H1 (cell line): ENCODE data around the gene CCDC51. TPM values are rescaled to one million over a fixed set of nuclear protein-coding genes. Genes with fewer than 3 reads are reported as not detected.

Experiments
- CTCF ChIA-PET: fragments of 300-600 bp; sonication (Branson Sonifier 250); formaldehyde crosslinking; loops from one replicate; lab custom pipeline; 2021; ENCODE audit not compliant: partially characterized antibody; lab: Charles Lee
- POLR2A ChIA-PET: fragments of 300-600 bp; sonication (Branson Sonifier 250); formaldehyde crosslinking; loops from one replicate; lab custom pipeline; 2021; ENCODE audit warnings: inconsistent platforms; ENCODE audit not compliant: partially characterized antibody; lab: Charles Lee
- DNase-seq, 2 experiments: peaks; one replicate each; pipeline versions ENCODE4 v3.0.0 to v3.0.0-alpha.2; 2010 to 2022; ENCODE audit warnings: low spot score in 2 of 2, low read depth in 1 of 2, mixed read lengths in 1 of 2
- FAIRE-seq: peaks from 2 replicates; lab custom pipeline; 2011; peaks lifted over from hg19 to GRCh38; lab: Jason Lieb, UNC
- H2AFZ ChIP-seq: 2 replicates; pipeline ENCODE4 v1.8.1; 2012; ENCODE audit warnings: low read length, inconsistent platforms
- H2AK5ac ChIP-seq: 2 replicates; pipeline ENCODE4 v1.6.1; 2013; ENCODE audit warnings: low read depth, low read length
- H2BK120ac ChIP-seq: replicated peaks from 2 replicates; pipeline ENCODE3; 2013; ENCODE audit warnings: low read depth, low read length, inconsistent platforms
- H2BK12ac ChIP-seq: 2 replicates; pipeline ENCODE4 v1.6.1; 2013; ENCODE audit warnings: low read depth, low read length
- H2BK15ac ChIP-seq: 2 replicates; pipeline ENCODE4 v1.6.1; 2013; ENCODE audit warnings: low read length
- H2BK20ac ChIP-seq: 2 replicates; pipeline ENCODE4 v1.6.1; 2013; ENCODE audit warnings: low read length
- H2BK5ac ChIP-seq: 2 replicates; pipeline ENCODE4 v1.6.1; 2013; ENCODE audit warnings: low read depth, low read length
- H3K14ac ChIP-seq: 2 replicates; pipeline ENCODE4 v1.6.1; 2013; ENCODE audit warnings: inconsistent platforms; ENCODE audit not compliant: insufficient read length
- H3K18ac ChIP-seq: 2 replicates; pipeline ENCODE4 v1.6.1; 2013; ENCODE audit warnings: low read length; ENCODE audit errors: extremely low read depth
- H3K23ac ChIP-seq: 2 replicates; pipeline ENCODE4 v1.6.1; 2013; ENCODE audit warnings: inconsistent platforms; ENCODE audit not compliant: insufficient read length
- H3K23me2 ChIP-seq: 2 replicates; pipeline ENCODE4 v1.6.1; 2013; ENCODE audit warnings: low read depth, low read length
- H3K27ac ChIP-seq: 2 replicates; pipeline ENCODE4 v1.6.1; 2011; ENCODE audit warnings: low read depth, low read length, inconsistent platforms
- H3K27me3 ChIP-seq, 4 experiments: replicated peaks in 1 of 4; 1 replicate in 1 of 4; 2 replicates in 3 of 4; pipeline versions ENCODE4 v1.6.1 to v1.8.1; 2011 to 2013; ENCODE audit warnings: low read length in 3 of 4, mild to moderate bottlenecking in 3 of 4, inconsistent platforms in 2 of 4, mixed read lengths in 2 of 4, moderate library complexity in 1 of 4; ENCODE audit not compliant: control insufficient read depth in 3 of 4, insufficient read depth in 3 of 4; ENCODE audit errors: extremely low read depth in 1 of 4
- H3K36me3 ChIP-seq, 4 experiments: 2 replicates each; pipeline versions ENCODE4 v1.6.1 to v1.8.1; 2011 to 2013; ENCODE audit warnings: mild to moderate bottlenecking in 4 of 4, low read length in 3 of 4, moderate library complexity in 2 of 4, control low read depth in 1 of 4, inconsistent platforms in 1 of 4; ENCODE audit not compliant: insufficient read depth in 4 of 4, control insufficient read depth in 2 of 4
- H3K4ac ChIP-seq: replicated peaks from 2 replicates; pipeline ENCODE3; 2013; ENCODE audit warnings: low read length, low read depth, mixed read lengths, inconsistent platforms; ENCODE audit not compliant: insufficient read length
- H3K4me1 ChIP-seq, 4 experiments: replicated peaks in 1 of 4; 1 replicate in 1 of 4; 2 replicates in 3 of 4; pipeline versions ENCODE4 v1.6.1 to v1.8.1; 2011 to 2013; ENCODE audit warnings: low read length in 3 of 4, inconsistent platforms in 2 of 4, mixed read lengths in 1 of 4; ENCODE audit not compliant: insufficient read depth in 4 of 4, control insufficient read depth in 3 of 4
- H3K4me2 ChIP-seq, 2 experiments: 2 replicates each; pipeline versions ENCODE4 v1.6.1 to v1.8.1; 2011 to 2013; ENCODE audit warnings: low read depth in 2 of 2, low read length in 2 of 2, control low read depth in 1 of 2, inconsistent platforms in 1 of 2, mild to moderate bottlenecking in 1 of 2; ENCODE audit not compliant: insufficient read depth in 1 of 2
- H3K4me3 ChIP-seq, 4 experiments: fragments of 200-600, 300-600 bp in 1 of 4; sonication (generic), shearing (Covaris generic), sonication (Bioruptor Twin) in 1 of 4; 2 replicates each; pipeline versions ENCODE4 v1.5.1 to v1.8.1; 2011 to 2016; ENCODE audit warnings: low read length in 4 of 4, low read depth in 3 of 4, control low read depth in 2 of 4, inconsistent platforms in 2 of 4, mild to moderate bottlenecking in 2 of 4, mixed read lengths in 1 of 4, moderate library complexity in 1 of 4; ENCODE audit not compliant: insufficient read depth in 2 of 4; ENCODE audit errors: extremely low read depth in 1 of 4
- H3K56ac ChIP-seq: replicated peaks from 2 replicates; pipeline ENCODE3; 2013; ENCODE audit warnings: low read depth, mild to moderate bottlenecking, mixed read lengths, low read length, inconsistent platforms; ENCODE audit not compliant: insufficient read length
- H3K79me1 ChIP-seq: 2 replicates; pipeline ENCODE4 v1.6.1; 2013; ENCODE audit warnings: low read depth, low read length, control low read depth
- H3K79me2 ChIP-seq, 2 experiments: 2 replicates each; pipeline versions ENCODE4 v1.6.1 to v1.8.1; 2012 to 2013; ENCODE audit warnings: low read length in 2 of 2, mild to moderate bottlenecking in 2 of 2, inconsistent platforms in 1 of 2; ENCODE audit not compliant: insufficient read depth in 2 of 2, control insufficient read depth in 1 of 2
- H3K9ac ChIP-seq, 4 experiments: replicated peaks in 1 of 4; 1 replicate in 1 of 4; 2 replicates in 3 of 4; pipeline versions ENCODE4 v1.6.1 to v1.8.1; 2011 to 2013; ENCODE audit warnings: low read depth in 3 of 4, low read length in 3 of 4, control low read depth in 2 of 4, mild to moderate bottlenecking in 2 of 4, moderate library complexity in 2 of 4, inconsistent platforms in 1 of 4; ENCODE audit errors: extremely low read depth in 1 of 4
- H3K9me3 ChIP-seq, 2 experiments: 2 replicates each; pipeline versions ENCODE4 v1.6.1 to v1.8.1; 2012 to 2013; ENCODE audit warnings: mild to moderate bottlenecking in 2 of 2, moderate library complexity in 2 of 2, control low read depth in 1 of 2, inconsistent platforms in 1 of 2, low read depth in 1 of 2, low read length in 1 of 2, mixed read lengths in 1 of 2; ENCODE audit not compliant: insufficient read depth in 2 of 2
- H4K20me1 ChIP-seq, 2 experiments: replicated peaks in 1 of 2; 2 replicates each; pipeline versions ENCODE3 to v1.8.1; 2011 to 2013; ENCODE audit warnings: inconsistent platforms in 2 of 2, low read length in 2 of 2, mild to moderate bottlenecking in 1 of 2; ENCODE audit not compliant: insufficient read depth in 2 of 2, control insufficient read depth in 1 of 2
- H4K5ac ChIP-seq: 2 replicates; pipeline ENCODE4 v1.6.1; 2013; ENCODE audit warnings: low read length, low read depth, mixed read lengths, inconsistent platforms; ENCODE audit not compliant: insufficient read length
- H4K8ac ChIP-seq: 2 replicates; pipeline ENCODE4 v1.8.0; 2013; ENCODE audit warnings: mild to moderate bottlenecking, moderate library complexity, low read length, inconsistent platforms; ENCODE audit not compliant: insufficient read depth; ENCODE audit errors: extremely low read depth
- H4K91ac ChIP-seq: replicated peaks from 2 replicates; pipeline ENCODE3; 2013; ENCODE audit warnings: low read length, mixed read lengths, inconsistent platforms; ENCODE audit not compliant: insufficient read length
- CBX5 ChIP-seq: fragments of 300-800, 300-1000 bp; sonication (generic); IDR thresholded peaks from 2 replicates; pipeline ENCODE4 v1.7.1; 2016; ENCODE audit warnings: antibody characterized with exemption, low read length, low read depth
- CEBPB ChIP-seq: IDR thresholded peaks from 2 replicates; pipeline ENCODE4 v1.6.1; 2012; ENCODE audit warnings: low read depth, low read length
- CHD2 ChIP-seq: IDR thresholded peaks from 2 replicates; pipeline ENCODE4 v1.6.1; 2012; ENCODE audit warnings: low read length, improper control_type of control experiment
- FOSL1 ChIP-seq: IDR thresholded peaks from 2 replicates; pipeline ENCODE4 v1.6.1; 2011; ENCODE audit warnings: mild to moderate bottlenecking, low read depth, low read length, moderate library complexity; ENCODE audit not compliant: insufficient read depth
- GTF2F1 ChIP-seq: IDR thresholded peaks from 2 replicates; pipeline ENCODE4 v1.6.1; 2012; ENCODE audit warnings: low read depth, low read length, improper control_type of control experiment, borderline replicate concordance
- HDAC6 ChIP-seq: IDR thresholded peaks from one replicate; pipeline ENCODE4 v1.7.1; 2012; ENCODE audit warnings: low read depth, mild to moderate bottlenecking, inconsistent platforms, low read length, moderate library complexity
- NANOG ChIP-seq: IDR thresholded peaks from 2 replicates; pipeline ENCODE4 v1.6.1; 2011; ENCODE audit warnings: low read length, low read depth, mild to moderate bottlenecking, inconsistent platforms; ENCODE audit not compliant: insufficient read depth, poor library complexity, severe bottlenecking
- RAD21 ChIP-seq, 2 experiments: IDR thresholded peaks in 1 of 2; conservative IDR thresholded peaks in 1 of 2; 2 replicates each; pipeline ENCODE4 v1.6.1; 2011; ENCODE audit warnings: low read depth in 2 of 2, low read length in 2 of 2, improper control_type of control experiment in 1 of 2, inconsistent platforms in 1 of 2, mild to moderate bottlenecking in 1 of 2, moderate library complexity in 1 of 2
- RBBP5 ChIP-seq: IDR thresholded peaks from 2 replicates; pipeline ENCODE4 v1.7.1; 2012; ENCODE audit warnings: low read depth, mild to moderate bottlenecking, inconsistent platforms, low read length, moderate library complexity, borderline replicate concordance
- RFX5 ChIP-seq: IDR thresholded peaks from 2 replicates; pipeline ENCODE4 v1.6.1; 2011; ENCODE audit warnings: low read depth, low read length, improper control_type of control experiment, borderline replicate concordance
- RNF2 ChIP-seq: fragments of 200-900, 300-1000 bp; sonication (generic); IDR thresholded peaks from 2 replicates; pipeline ENCODE4 v1.7.1; 2016; ENCODE audit warnings: borderline replicate concordance, low read depth, mild to moderate bottlenecking, antibody characterized with exemption, low read length; ENCODE audit not compliant: poor library complexity, severe bottlenecking; ENCODE audit errors: missing control alignments
- YY1 ChIP-seq: IDR thresholded peaks from 2 replicates; pipeline ENCODE4 v1.6.1; 2011; ENCODE audit warnings: low read depth, mild to moderate bottlenecking, low read length
- WGBS, 2 experiments: shearing (Covaris generic) in 1 of 2; methylation state at CpG; one replicate each; pipeline versions ENCODE4 v1.1.6 to v1.1.7; 2013 to 2015; ENCODE audit warnings: low lambda C conversion rate in 2 of 2, mixed read lengths in 2 of 2, inconsistent platforms in 1 of 2, low coverage in 1 of 2, missing lambda C conversion rate in 1 of 2; ENCODE audit not compliant: insufficient replicate concordance in 2 of 2, insufficient coverage in 1 of 2, insufficient read length in 1 of 2; ENCODE audit errors: extremely low coverage in 1 of 2, missing lambda C conversion rate in 1 of 2; 5-methylcytosine and 5-hydroxymethylcytosine counted together
- polyA plus RNA-seq, 7 experiments: library from polyadenylated mRNA; depleted of rRNA in 3 of 7; stranded (reverse) in 5 of 7; unstranded in 2 of 7; fragments of >200 nt in 5 of 7; fragments of 200-250 nt in 2 of 7; gene quantifications; 1 replicate in 5 of 7; 2 replicates in 1 of 7; 4 replicates in 1 of 7; pipeline versions ENCODE4 v1.2.1 to v1.2.3, GENCODE V29; 2011 to 2013; ENCODE audit warnings: missing spikeins in 2 of 7, mixed read lengths in 2 of 7
- total RNA-seq: library from RNA; stranded (reverse); fragmentation: NEBNext Ultra II Directional; extraction: Animal tissue kit (Norgen Biotek cat#: 25700); gene quantifications from 2 replicates; pipeline ENCODE4 v1.2.1, GENCODE V29; 2021

The CCDC51 gene
- total and polyA plus RNA-seq, 2 of the 8 experiments (the other 6 are each of a cell fraction or from before 2014, with no cell fraction given), result 21.3 to 21.4 TPM

DNA sequence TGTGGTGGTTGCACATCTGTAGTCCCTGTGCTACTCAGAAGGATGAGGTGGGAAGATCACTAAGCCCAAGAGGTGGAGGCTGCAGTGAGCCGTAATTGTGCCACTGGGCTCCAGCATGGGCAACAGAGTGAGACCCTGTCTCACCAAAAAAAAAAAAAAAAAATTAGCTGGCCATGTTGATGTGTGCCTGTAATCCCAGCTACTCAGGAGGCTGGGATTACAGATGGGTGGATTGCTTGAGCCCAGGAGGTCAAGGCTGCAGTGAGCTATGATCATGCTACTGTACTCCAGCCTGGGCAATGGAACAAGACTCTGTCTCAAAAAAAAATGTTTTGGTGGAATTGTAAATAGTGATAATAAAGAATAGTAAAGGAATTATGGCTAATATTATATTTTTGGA is 16.5 kb upstream of the CCDC51 start:
- H2BK20ac ChIP-seq, result no peak overlapping the region
- H3K9ac ChIP-seq, result no peak overlapping the region
- H4K91ac ChIP-seq, result no peak overlapping the region
- no peak overlapping the region for H3K27ac ChIP-seq
- H2BK5ac ChIP-seq, result no peak overlapping the region
- H3K9me3 ChIP-seq, result no peaks in the 10 kb centered on the region
- DNase-seq (no peak), FAIRE-seq (no peak)
- H4K20me1 ChIP-seq, result no peaks in the 10 kb centered on the region
- H2BK120ac ChIP-seq, result no peak overlapping the region
- H3K56ac ChIP-seq, result no peak overlapping the region
- no peak overlapping the region for H2AFZ ChIP-seq
- H3K27me3 ChIP-seq, result no peaks in the 10 kb centered on the region
- 100% methylated on average over 1 of the region's 1 CpG; no CpG with 5 or more reads in 1 of the 2 experiments for WGBS, 2 experiments
- H4K5ac ChIP-seq, result no peak overlapping the region
- no peak overlapping the region for H2BK15ac ChIP-seq
- no peak overlapping the region for H3K14ac ChIP-seq
- H2BK12ac ChIP-seq, result no peak overlapping the region
- H3K79me1 ChIP-seq, result no peaks in the 10 kb centered on the region
- no peak overlapping the region for H3K4ac ChIP-seq
- H3K23ac ChIP-seq, result no peak overlapping the region
- no peaks in the 10 kb centered on the region for H3K79me2 ChIP-seq
- no peaks in the 10 kb centered on the region for H3K23me2 ChIP-seq
- no peak overlapping the region for H3K18ac ChIP-seq
- ChIA-PET POLR2A (interaction anchor here (1.0 to 5.5 kb wide), 4 partner anchors 10 to 192 kb away, joined by 3 to 37 read pairs (median 4); partner anchors contain the start of gene ATRIP), CTCF (interaction anchor here (0.7 to 3.3 kb wide), 5 partner anchors 20 to 1036 kb away, joined by 3 to 11 read pairs (median 7); no protein-coding TSS in a partner anchor)
- H3K36me3 ChIP-seq, result peaks cover 26 to 76% (median 59%) of the 10 kb centered on the region in 4 experiments
- no peaks in the 10 kb centered on the region for H3K4me1 ChIP-seq
- no peak for TF ChIP-seq RBBP5
- TF ChIP-seq RFX5, result no peak
- no peak for TF ChIP-seq FOSL1
- TF ChIP-seq CHD2, result no peak
- TF ChIP-seq CEBPB, result no peak
- no peak for TF ChIP-seq YY1
- TF ChIP-seq CBX5, result no peak
- no peak for TF ChIP-seq NANOG
- no peak for TF ChIP-seq HDAC6
- TF ChIP-seq RAD21 (IDR thresholded peaks at IDR 0.05 in 1 of 2, conservative IDR thresholded peaks at IDR 0.05 in 1 of 2; ENCODE audit: low read depth in 2 of 2, low read length in 2 of 2), result no peak
- no peak for TF ChIP-seq RNF2
- no peak for TF ChIP-seq GTF2F1
- TF ChIP-seq, all 59 proteins: peak for 0
- Histone ChIP-seq H2AK5ac (no peak overlapping the region), H3K4me3 (no peak overlapping the region), H4K8ac (no peak overlapping the region), H3K4me2 (no peak overlapping the region)
